Breast epithelium (tissue), 4 donors: ENCODE results near the gene SANBR. TPM values are rescaled to one million over a fixed set of nuclear protein-coding genes. Genes with fewer than 3 reads are reported as not detected.

ENCODE experiments used
- DNase-seq, 2 donors: peaks; one replicate each; pipeline ENCODE4 v3.0.0-alpha.2; 2019; ENCODE audit warnings: low spot score in 2 of 2
- H3K27ac ChIP-seq, 2 donors: fragments of 200-600 bp; sonication (generic) in 1 of 2; one replicate each; pipeline ENCODE4 v1.5.1; 2016 to 2019; ENCODE audit warnings: mild to moderate bottlenecking in 1 of 2
- H3K27me3 ChIP-seq, 2 donors: fragments of 200-600 bp; sonication (generic) in 1 of 2; one replicate each; pipeline versions ENCODE4 v1.5.1 to v1.6.0; 2017 to 2019; ENCODE audit warnings: control low read depth in 1 of 2, mild to moderate bottlenecking in 1 of 2
- H3K36me3 ChIP-seq: fragments of 200-600 bp; one replicate; pipeline ENCODE4 v1.5.1; 2019
- H3K4me1 ChIP-seq, 2 donors: fragments of 200-600 bp; sonication (generic); one replicate each; pipeline ENCODE4 v1.5.1; 2016 to 2019; ENCODE audit warnings: control low read depth in 1 of 2
- H3K4me3 ChIP-seq, 3 donors: fragments of 200-600 bp; sonication (generic); 1 replicate in 2 of 3; 2 replicates in 1 of 3; pipeline ENCODE4 v1.5.1; 2016 to 2019; ENCODE audit warnings: mild to moderate bottlenecking in 3 of 3, moderate library complexity in 2 of 3
- H3K9me3 ChIP-seq, 2 donors: fragments of 200-600 bp; sonication (generic) in 1 of 2; one replicate each; pipeline ENCODE4 v1.5.1; 2016 to 2019; ENCODE audit warnings: control low read depth in 1 of 2
- POLR2A ChIP-seq: fragments of 450-650 bp; IDR thresholded peaks from one replicate; pipeline ENCODE4 v1.6.1; 2016; ENCODE audit warnings: antibody characterized with exemption, mild to moderate bottlenecking, moderate library complexity
- POLR2AphosphoS5 ChIP-seq, 3 donors: sonication (generic); formaldehyde crosslinking; IDR thresholded peaks; one replicate each; pipeline ENCODE4 v1.6.1; 2017; ENCODE audit warnings: antibody characterized with exemption in 3 of 3
- intact Hi-C: fragments of 100-400 bp; cut with DNase I; formaldehyde crosslinking; loops from one replicate; pipeline ENCODE4 v1.15.1; 2023; ENCODE audit warnings: low total_unique reads
- total RNA-seq, 3 donors: library from RNA; depleted of rRNA; stranded (reverse); fragments of >200 nt; gene quantifications; one replicate each; pipeline ENCODE4 v1.1.0, GENCODE V29; 2016
- TF ChIP-seq, protein P1 (sequence below), 3 donors: fragments of 450-650 bp; IDR thresholded peaks; one replicate each; pipeline ENCODE4 v1.5.1; 2016 to 2017; ENCODE audit warnings: antibody characterized with exemption in 3 of 3, mild to moderate bottlenecking in 3 of 3, moderate library complexity in 3 of 3

SANBR gene
- total RNA-seq, 3 donors from 2014 or later: 7.0 to 16.8 (median 9.2) TPM

DNA sequence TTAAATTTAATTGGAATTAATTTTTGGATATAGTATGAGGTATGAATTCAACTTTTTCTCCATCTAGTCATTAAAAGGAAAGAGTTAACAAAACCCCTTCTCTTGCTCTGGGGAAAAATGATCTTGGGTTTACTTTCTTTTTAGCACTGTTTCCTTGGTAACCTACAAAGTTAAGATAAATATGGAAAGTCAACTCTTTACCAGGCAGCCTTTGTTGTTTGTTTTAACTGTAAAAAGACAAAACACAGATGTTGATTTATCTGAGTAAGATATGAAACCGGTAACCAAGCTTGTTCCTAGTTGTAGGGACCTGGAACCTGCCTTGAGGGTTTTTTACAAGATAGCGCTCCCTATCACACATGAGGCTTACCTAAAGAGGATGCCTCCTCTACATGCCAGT, 10.1 kb upstream of the SANBR start:
- Histone ChIP-seq H3K4me1 (no peaks in the 10 kb centered on the region), H3K27me3 (no peaks in the 10 kb centered on the region), H3K27ac (no peak overlapping the region), H3K9me3 (no peaks in the 10 kb centered on the region), H3K36me3 (no peaks in the 10 kb centered on the region), H3K4me3 (no peak overlapping the region)
- intact Hi-C loops: no loop called here
- no peak for TF ChIP-seq POLR2A
- TF ChIP-seq, protein P1, sequence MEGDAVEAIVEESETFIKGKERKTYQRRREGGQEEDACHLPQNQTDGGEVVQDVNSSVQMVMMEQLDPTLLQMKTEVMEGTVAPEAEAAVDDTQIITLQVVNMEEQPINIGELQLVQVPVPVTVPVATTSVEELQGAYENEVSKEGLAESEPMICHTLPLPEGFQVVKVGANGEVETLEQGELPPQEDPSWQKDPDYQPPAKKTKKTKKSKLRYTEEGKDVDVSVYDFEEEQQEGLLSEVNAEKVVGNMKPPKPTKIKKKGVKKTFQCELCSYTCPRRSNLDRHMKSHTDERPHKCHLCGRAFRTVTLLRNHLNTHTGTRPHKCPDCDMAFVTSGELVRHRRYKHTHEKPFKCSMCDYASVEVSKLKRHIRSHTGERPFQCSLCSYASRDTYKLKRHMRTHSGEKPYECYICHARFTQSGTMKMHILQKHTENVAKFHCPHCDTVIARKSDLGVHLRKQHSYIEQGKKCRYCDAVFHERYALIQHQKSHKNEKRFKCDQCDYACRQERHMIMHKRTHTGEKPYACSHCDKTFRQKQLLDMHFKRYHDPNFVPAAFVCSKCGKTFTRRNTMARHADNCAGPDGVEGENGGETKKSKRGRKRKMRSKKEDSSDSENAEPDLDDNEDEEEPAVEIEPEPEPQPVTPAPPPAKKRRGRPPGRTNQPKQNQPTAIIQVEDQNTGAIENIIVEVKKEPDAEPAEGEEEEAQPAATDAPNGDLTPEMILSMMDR (IDR thresholded peaks at IDR 0.05): no peak
- TF ChIP-seq POLR2AphosphoS5 (IDR thresholded peaks at IDR 0.05): no peak
- DNase-seq: no peak

DNA sequence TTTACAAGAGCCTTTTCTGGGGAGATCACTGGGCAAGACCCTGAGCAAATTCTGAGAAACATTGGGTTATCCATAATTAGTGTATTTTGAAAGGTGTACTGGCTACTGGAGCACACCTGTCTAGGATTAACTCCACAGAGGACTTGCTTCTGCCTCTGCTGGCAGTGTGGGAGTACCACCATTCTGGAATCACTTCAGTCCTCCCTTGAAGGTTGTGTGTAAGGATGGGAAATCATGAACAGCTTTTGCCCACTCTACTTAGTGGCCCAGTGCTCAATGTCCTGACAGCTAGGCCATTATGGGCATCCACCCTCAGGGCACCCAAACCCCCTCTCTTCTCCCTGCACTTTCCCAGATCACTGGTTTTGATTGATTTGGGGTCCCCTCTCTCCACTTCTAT, 8.1 kb upstream of the SANBR start:
- Histone ChIP-seq H3K27ac (no peak overlapping the region), H3K9me3 (no peaks in the 10 kb centered on the region), H3K4me3 (no peak overlapping the region), H3K27me3 (no peaks in the 10 kb centered on the region), H3K36me3 (no peaks in the 10 kb centered on the region), H3K4me1 (no peaks in the 10 kb centered on the region)
- intact Hi-C loops: no loop called here
- no peak for DNase-seq
- TF ChIP-seq POLR2A (no peak), POLR2AphosphoS5 (IDR thresholded peaks at IDR 0.05) (no peak)
- TF ChIP-seq, protein P1 (IDR thresholded peaks at IDR 0.05): no peak

DNA sequence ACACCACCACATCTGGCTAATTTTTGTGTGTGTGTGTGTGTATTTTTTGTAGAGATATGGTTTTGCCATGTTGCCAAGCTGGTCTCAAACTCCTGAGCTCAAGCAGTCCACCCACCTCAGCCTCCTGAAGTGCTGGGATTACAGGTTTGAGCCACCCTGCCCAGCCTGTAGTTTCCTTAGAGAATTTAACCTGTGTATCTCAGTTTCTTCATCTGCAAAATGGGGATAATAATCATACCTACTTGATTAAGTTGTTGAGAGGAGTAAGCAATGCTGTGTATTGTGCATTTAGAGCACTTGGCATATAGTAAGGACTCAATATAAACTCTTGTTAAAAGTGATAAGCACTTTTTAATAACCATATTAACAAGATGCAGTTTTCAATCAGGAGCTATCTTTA, 6.3 kb upstream of the SANBR start:
- H3K27ac ChIP-seq: no peak overlapping the region
- H3K9me3 ChIP-seq: no peaks in the 10 kb centered on the region
- no peaks in the 10 kb centered on the region for H3K36me3 ChIP-seq
- TF ChIP-seq POLR2A (no peak), POLR2AphosphoS5 (IDR thresholded peaks at IDR 0.05) (no peak)
- TF ChIP-seq, protein P1 (IDR thresholded peaks at IDR 0.05): no peak
- DNase-seq: no peak
- H3K27me3 ChIP-seq: no peaks in the 10 kb centered on the region
- intact Hi-C loops: no loop called here
- H3K4me1 ChIP-seq: no peaks in the 10 kb centered on the region
- H3K4me3 ChIP-seq: no peak overlapping the region

DNA sequence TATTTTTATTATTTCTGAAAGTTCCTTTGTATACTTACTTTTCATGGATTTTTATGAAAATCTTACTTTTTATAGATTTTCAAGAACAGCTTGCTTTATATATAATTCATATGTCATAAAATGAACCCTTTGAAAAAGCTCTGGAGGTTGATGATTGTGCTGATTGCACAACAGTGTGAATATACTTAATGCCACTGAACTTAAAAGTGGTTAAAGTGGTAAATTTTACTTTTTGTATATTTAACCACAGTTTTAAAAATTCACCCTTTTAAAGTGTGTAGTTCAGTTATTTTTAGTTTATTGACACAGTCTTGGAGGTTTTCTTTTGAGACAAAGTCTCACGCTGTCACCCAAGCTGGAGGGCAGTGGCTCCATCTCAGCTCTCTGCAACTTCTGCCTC, 8.4 kb downstream of the SANBR start:
- Histone ChIP-seq H3K27ac (no peak overlapping the region), H3K36me3 (no peaks in the 10 kb centered on the region), H3K4me3 (no peak overlapping the region), H3K27me3 (no peaks in the 10 kb centered on the region), H3K9me3 (no peaks in the 10 kb centered on the region), H3K4me1 (no peaks in the 10 kb centered on the region)
- DNase-seq: no peak
- TF ChIP-seq POLR2AphosphoS5 (IDR thresholded peaks at IDR 0.05) (no peak), POLR2A (no peak)
- TF ChIP-seq, protein P1 (IDR thresholded peaks at IDR 0.05): no peak
- intact Hi-C loops: no loop called here

DNA sequence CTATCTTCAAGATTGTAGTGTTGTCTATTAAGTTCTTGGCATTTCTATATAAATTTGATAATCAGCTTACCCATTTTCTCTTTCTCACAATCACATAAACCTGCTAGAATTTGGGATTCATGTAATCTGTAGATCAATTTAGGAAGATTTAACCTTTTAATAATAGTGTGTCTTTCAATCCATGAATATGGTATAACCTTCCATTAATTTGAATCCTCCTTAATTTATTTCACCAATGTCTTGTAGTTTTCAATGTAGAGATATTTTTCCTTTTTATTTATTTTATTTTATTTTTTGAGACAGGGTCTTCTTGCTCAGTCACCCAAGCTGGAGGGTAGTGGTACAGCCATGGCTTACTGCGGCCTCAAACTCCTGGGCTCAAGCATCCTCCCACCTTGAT, 20.2 kb downstream of the SANBR start:
- Histone ChIP-seq H3K9me3 (no peaks in the 10 kb centered on the region), H3K27me3 (no peaks in the 10 kb centered on the region), H3K36me3 (peaks cover 4% of the 10 kb centered on the region), H3K4me3 (no peak overlapping the region), H3K27ac (no peak overlapping the region), H3K4me1 (no peaks in the 10 kb centered on the region)
- no peak for DNase-seq
- intact Hi-C loops: no loop called here
- TF ChIP-seq POLR2A (no peak), POLR2AphosphoS5 (IDR thresholded peaks at IDR 0.05) (no peak)
- TF ChIP-seq, protein P1 (IDR thresholded peaks at IDR 0.05): no peak
